Activated T-cell treated with anti-CD3 and anti-CD28 coated beads for 1 hour (primary cell): ENCODE measurements around the gene ATXN1.

Experiments
- DNase-seq: peaks from one replicate; pipeline ENCODE4 v3.0.0-alpha.2; 2020; ENCODE audit warnings: low read depth

The ATXN1 gene

DNA sequence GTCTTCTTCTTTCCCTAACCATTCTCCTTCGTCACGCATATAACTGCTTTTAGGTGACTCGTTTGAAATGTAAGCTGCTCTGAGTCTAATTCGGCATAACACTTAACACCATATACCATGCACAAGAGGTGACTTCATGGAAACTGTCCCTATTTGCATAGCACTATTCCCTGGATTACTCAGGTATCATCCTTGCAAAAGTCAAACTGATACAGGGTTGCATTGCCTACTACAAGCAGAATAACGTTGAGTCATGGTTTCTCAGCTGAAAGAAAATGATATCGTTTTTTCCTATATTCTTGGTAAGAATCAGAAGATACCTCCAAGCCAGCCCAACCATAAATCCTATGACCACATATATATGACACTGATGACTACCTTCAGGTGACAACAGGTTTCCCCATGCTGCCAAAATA lies 227.5 kb downstream of the ATXN1 start:
- DNase-seq, result no peak

DNA sequence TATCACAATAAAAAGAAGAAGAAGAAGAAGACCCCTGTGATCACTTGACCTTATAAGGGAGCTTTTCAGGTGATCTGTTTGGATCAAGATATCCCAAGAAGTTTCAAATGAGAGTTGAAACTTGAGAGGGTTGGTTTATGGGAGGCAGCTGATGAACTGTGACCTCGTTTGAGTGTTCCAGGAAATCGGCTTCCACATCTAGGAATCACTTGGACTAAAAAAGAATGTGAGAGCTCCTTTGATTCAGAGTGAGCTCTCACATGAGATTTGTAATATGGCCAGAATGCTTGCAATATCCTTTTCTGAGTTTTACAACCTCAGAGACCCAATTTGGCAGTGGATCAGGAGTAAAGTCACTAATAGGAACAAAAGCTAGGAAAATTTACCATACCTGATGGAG lies 228.1 kb downstream of the ATXN1 start:
- DNase-seq, result no peak

DNA sequence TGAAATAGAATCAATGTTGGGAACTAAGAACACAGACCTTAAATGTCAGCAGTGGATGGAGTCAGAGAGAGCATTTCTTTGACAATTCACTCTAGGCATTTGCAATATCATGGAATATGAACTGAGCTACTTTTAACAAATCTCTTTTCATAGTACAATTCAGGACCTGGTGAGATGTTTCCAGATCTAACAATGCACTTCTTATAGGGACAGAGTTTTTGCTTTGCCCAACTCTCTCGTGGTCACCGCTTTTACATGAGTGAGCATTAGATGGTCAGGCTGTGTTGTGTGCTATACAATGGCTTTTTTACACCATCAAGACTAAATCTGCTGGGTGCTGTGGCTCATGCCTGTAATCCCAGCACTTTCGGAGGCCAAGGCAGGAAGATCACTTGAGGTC lies 233.6 kb downstream of the ATXN1 start:
- no peak for DNase-seq

DNA sequence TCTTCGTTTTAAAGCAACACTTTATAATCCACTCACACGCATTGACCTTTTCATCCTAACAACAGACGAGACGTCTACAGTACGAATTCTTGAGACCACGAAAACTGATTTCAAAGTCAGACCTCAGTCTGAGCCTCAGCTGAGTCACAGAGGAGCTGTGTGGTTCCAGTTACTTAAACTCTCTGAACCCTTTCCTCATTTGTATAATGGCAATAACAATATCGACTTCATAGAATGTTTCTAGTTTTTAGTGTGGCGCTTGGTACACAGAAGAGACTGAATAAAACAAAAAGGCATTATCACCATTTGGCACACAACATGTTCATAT lies 236.9 kb downstream of the ATXN1 start:
- no peak for DNase-seq

DNA sequence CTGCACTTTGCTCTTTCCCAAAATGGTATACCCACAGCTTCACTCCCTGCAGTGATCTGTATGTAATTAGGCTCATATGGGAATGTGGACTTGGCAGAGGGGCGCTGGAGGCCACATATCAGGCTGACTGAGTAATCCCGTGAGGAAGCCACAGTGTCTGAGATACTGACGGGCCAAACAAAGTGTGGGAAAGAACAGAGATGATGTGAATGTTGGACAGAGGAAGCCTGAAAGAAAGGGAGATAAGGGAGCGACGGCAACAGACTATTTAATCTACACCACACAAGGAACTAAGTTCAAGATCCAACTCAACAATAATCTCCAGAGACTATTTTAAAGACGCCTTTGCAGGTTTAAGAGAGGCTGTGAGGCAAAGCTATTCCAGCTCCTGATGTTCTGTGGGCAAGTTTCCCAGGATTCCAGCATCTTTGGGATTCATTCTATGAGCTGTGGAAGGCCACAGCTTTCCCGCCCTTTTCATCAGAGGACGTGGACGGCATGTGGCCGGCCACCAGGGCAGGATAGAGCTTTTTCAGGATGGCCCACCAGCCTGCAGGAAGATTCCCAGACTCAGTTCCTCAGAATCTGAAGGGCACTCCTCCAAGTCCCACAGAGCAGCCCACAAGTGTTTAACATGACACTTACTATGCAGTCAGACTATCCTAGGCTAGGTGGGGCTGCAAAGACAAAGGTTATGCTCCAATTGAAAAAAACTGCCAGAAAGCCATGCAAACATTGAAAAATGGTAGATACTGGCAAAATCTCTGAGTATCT lies 237.5 kb downstream of the ATXN1 start:
- no peak for DNase-seq

DNA sequence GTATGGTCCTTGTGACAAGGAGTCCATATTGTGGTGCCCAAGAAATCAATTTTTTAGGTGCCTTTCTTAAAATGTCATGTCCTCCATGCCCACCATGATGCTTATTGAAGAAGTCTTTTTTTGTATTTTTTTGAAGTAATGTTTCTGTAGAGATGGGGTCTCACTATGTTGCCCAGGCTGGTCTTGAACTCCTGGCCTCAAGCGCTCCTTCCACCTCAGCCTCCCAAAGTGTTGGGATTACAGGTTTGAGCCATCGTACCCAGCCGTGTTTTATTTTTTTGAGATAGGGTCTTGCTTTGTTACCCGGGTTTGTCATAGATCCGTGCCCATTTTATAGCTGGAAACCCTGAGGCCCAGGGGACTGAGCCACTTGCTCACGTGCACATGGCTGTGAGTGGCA lies 238.3 kb downstream of the ATXN1 start:
- no peak for DNase-seq

DNA sequence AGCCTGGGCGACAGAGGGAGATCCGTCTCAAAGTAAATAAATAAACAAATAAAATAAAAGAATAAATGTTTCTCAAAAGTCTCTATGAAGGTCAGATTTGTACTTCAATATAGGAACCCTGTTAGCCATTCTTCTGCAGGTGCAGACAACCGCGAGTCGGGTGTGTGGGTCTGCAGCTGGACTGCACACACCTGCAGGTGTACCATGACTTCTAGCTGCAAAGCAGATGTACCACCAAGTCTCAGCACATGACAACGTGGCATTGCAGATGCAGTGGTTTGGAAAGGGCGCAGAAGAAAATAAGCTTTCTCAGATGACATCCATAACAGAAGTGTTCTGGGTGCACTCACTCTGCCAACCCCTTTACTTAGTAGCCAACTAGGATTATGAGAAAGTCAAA lies 239.7 kb downstream of the ATXN1 start:
- DNase-seq, result no peak

DNA sequence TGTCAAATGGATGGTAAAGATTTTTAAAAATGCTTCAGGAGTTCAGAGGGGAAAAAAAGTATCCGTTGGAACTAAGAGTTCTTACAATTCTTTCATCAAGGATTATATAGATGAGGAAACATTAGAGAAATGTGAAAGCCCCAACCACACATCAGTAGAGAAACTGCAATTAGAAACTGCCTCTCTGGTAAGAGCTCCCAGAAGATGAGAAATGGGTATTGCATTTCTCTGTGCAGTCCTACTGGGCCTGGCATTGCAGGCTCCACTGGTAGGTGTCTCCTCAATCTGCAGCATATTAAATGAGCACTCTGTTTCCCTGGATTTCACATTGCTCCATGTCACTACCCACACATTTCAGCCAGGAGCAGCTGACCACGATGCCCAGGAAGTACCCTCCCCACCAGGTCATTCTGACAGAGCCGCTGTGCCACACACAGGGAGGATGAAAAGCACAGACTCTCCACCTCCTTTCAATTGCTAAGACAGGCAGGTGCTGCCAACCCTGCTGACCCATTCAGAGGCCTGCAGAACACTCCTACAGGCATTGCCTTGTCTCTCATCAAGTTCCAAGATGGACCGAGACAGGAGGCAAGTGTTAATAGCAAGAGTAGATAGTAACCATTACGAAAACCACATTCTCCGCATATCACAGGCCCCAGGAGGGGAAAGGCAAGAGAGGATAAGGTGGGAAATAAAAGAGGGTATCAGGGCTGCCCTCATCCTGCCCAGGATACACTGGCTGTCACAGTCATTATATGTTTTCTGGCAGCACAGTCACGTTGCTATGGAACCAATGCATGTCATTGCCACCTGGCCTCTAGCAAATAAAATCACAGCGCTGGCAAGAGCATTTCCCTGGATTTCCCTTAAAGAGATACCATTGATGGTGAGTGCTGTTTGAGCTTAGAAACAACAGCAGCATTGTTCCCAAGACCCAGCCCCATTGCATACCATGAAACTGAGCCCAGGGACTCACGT lies 241.7 kb downstream of the ATXN1 start:
- no peak for DNase-seq

DNA sequence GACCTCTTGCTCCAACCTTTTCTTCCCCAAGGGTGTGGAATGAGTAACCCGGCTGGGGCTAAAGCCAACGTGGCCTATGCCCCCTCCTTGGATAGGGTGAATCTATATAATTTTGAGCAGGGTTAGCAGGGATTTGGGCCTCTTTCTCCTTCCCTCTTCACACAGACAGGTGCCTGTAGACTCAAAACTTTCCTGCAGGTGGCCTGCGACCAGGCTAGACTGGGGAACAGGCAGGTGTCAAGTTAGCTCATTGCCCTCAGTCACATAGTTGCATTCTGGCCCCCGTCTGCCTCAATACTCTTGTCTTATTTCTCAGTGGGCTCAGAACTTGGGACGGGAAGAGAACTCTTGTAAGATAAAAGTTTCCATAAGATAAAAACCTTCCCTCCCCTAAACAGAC lies 243.0 kb downstream of the ATXN1 start:
- DNase-seq, result no peak

DNA sequence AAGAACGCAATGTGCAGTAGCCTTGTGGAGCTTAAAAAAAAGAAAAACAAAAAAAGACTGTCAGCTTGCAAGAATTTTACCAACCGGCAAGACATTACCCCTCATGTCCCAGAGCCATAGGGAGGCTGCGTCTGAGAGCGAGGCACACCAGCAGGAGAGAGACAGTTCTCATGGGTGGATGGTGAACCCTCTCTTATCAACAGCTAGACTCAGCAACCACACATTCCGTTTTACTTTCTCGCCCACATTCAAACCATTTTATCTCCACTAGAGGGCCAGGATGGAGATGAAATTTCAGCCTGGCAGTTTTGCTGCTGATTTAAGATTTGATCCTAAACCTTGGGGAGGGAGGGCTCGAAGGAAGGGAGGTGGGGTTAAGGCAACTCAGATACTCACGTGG lies 247.0 kb downstream of the ATXN1 start:
- no peak for DNase-seq

DNA sequence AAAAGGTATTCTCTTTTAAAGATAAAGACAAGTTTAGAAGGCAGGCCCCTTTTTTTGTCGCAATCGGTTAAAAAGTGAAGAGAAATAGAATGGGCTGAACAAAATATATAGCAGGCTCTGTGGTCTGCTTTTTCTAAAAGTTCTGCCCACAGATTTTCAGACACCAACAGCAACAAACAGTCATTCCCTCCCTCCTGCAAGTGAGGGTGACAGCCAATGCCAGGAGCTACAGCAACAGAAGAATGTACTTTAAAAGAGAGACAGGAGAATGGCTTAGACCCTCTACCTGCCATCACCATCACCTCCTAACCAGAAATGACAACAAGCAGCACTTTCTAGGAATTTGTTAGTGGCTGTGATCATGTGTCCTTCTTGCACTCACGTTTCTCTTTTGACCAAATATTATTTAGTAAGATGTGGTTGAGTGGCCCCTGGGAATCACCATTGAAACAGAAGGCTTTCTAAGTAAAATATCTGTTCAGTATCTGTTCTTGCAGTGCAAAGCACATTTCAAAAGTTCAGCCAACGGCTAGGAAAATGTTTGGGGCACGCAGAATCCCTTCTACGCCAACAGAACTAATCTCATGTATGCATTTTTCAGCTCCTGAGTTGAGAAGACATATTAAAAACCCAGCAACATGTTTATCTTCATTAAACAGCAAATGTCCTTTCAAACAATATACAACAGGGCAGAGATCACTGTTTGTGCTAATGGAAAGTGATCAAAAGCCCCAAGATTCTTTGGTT lies 248.5 kb downstream of the ATXN1 start:
- DNase-seq, result no peak

DNA sequence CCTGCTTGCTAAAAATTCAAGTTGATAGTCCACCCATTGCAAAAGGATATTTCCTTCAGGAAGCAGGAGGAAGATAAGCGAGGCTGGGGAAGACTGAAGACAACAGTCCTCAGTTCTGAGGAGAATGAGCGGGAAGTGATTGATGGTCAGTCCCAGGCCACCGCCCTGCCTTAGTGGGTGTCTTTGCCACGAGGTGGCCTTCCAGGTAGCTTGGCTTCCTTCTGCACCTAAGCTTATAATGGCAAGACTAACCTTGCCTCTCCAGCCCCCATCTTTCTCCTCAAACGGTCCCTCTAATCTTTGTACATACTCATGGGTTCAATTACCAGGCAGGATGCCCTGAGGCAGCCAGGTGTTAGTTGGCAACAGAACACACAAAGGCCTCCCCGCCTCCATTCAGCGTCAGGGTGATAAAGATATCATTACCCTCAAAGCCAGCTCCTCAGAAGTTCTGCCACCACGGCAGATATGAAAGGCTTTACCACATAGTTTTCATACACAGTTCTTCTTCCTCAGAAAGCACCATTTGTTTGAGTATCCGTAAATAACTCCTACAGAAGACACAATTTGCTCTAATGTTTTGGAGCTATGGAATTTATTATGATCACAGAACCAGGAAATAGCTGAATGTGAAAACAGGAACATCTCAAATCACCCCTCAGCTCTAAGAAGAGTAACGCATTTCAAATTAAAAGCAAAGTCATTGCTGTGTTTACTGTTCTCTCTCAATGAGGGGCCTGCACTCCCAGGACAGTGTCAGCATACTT lies 249.4 kb downstream of the ATXN1 start:
- DNase-seq, result peak; percentile 7

DNA sequence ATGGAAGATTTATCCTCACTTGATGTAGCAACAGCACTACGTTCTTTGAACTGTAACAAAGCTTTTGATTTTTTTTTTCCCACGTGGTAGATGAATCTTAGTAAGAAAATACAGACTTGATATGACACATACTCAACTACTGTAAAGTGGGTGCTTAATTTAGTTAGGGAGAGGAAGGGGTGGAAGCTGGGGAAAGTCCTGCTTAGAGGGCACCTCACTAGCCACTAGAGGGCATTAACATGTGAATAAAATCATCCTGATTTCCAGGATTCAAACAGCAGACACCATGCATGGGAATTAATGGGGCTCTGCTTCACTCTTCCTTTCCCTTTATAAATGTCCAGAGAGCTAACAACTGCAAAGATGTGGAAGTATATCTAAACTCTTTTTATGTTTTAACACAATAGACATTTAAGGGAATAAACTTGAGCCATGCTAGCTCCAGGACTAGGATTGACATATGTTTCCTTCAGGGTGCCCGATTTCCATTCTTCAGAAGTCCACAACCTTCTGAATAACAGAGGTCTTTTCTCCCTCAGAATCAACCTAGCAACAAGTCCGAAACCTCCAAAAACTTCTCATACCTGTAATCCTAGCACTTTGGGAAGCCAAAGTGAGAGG lies 250.1 kb downstream of the ATXN1 start:
- DNase-seq, result no peak

DNA sequence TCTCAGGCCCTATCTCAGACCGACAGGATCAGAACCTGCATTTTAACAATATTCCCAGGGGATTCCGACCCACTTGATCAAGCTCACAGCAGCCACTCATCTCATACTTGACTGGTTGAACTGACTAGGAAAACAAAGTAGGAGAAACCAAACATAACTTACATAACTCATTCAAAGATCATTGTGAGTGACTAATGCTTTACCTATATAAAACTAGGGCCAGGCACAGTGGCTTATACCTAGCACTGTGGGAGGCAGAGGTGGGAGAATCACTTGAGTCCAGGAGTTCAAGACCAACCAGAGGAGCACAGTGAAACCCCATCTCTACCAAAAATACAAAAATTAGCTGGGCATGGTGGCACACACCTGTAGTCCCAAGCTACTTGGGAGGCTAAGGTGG lies 251.0 kb downstream of the ATXN1 start:
- DNase-seq, result no peak

DNA sequence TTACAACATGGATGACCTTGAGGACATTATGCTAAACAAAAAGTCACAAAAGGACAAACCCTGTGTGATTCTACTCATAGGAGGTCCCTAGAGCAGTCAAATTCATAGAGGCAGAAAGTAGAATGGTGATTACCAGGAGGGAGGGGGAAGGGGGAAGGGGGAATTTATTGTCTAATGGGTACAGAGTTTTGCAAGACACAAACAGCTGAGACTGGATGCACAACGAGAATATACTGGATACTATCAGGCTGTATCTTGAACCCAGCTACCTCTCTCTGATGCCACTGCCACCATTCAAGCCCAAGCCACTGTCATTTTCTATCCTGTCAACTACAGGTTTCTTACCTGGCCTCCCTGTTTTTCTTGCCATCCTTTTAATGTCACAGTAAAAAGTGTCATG lies 252.3 kb downstream of the ATXN1 start:
- no peak for DNase-seq

DNA sequence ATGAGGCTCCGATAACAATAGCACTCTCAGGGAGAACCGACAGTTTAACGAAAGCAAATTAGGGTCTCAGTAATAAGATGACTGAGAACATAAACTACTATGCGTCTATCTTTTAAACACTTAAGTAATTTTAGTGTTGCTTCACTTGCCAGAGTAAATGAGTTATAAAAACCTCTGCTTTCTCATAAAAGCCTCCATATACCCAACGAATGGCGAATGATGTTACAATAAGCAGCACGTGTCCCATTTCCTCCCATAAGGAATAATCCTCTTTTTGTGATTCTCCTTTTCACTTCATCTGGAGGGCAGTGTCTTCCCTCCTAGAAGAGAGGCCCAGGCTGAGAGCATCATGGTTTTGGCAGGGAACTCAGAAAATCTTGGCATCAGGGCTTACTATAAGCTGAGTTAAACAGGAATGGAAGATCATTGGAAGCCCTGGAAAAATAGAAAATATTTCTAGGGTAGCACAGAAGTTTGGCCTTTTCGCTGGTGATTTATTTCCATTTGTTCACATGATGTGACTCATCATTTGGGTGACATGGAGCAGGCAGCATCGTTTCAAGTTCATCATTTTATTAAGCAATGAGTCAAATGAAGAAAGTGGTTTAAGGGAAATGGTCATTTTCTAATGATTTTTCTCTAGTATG lies 255.4 kb downstream of the ATXN1 start:
- no peak for DNase-seq

DNA sequence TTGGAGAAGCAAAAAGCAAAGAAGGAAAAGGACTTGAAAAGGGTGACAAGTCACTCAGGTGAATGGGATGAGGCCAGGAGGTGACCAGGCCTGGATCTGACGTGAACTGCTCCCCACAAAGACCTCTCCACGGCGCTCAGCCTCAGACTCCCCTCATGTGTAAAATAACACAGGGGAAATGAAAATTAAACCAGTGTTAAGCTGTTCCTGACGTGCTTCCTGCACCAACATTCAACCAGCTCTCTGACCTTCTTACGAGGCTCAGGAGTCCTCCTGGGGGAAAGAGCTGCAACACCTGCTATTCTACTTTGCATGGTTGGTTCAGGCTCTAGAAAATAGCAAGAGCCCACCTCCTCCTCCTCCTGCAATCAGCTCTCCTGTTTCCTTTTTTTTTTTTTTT lies 256.7 kb downstream of the ATXN1 start:
- no peak for DNase-seq

DNA sequence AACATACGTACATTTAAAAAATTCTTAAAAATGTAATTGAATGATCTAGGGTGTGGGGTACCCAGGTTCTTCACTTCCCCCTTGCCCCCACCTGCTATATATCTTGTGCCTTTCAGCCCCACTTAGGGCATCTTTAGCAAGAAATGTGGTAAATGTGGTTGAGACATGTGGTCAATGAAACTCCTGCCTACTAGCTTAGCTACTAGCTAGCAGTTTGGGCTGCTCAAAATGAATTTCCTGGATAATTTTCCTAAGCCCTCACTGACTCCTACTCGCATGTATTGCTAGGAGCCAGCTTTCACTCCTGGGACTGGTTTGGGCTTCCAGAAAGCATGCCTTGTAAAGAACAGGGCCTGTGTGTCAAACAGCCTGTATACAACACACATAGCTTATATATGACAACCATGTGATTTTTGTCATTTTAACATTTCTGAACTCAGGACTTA lies 257.3 kb downstream of the ATXN1 start:
- no peak for DNase-seq

DNA sequence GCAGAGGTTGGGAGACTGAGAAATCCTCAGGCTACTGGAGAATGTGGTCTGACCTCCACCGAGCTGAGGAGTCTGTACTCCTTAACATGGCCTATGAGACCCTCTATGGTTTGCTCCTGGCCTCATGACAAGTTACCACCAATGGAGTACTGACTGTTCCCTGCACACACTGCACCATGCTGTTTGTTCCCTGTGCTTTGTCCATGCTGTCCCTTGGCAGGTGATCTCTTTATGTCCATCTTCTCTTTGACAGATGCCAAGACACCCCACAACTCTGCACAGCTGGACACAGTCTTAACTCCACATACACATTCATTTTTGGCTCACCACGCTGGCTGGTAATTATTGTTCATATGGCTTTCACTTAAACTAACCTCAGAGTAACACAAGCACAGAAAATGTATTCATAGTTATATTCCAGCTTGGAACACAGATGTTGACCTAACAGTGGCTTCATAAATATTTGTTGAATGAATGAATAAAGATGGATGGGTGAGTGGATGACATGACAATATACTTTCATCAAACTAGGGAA lies 258.0 kb downstream of the ATXN1 start:
- no peak for DNase-seq

DNA sequence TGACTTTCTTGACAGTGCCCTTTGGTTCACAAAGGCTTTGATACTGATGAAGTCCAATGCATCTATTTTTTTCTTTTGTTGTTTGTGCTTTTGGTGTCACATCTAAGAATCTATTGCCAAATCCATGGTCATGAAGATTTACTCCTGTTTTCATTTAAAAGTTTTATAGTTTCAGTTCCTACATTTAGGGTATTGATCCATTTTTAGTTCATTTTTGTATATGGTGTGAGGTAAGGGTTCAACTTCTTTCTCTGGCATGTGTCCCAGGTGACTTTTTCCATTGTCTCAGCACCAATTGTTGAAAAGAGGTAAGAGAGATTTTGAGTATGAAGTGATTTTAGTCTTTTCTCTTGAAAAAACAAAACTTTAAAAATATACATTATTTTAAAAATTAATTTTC lies 262.3 kb downstream of the ATXN1 start:
- DNase-seq, result no peak

DNA sequence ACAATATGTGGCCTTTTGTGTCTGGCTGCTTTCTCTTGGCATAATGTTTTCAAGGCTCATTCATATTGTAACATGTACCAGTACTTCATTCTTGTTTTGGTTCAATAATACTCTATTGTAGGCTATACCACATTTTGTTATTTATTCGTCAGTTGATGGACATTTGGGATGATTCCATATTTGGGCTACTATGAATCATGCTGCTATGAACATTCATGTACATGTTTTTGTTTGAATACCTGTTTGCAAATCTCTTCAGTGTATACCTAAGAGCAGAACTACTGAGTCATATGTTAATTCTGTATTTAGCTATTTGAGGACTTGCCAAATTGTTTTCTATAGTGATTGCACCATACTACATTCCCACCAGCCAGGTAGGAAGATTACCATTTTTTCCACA lies 263.0 kb downstream of the ATXN1 start:
- DNase-seq, result no peak
